Measurements from ENCODE around the gene POPDC2. TPM values are rescaled to one million over a fixed set of nuclear protein-coding genes. Genes with fewer than 3 reads are reported as not detected.
"Not testable (repeated sequence)": the region's sequence is repeated elsewhere in the genome, so short reads cannot be mapped to it uniquely, and the experiment has no call there.

Gene POPDC2
- total RNA-seq, 6 experiments from 2014 or later, result 0.14 to 0.98 (median 0.70) TPM; not detected in 2

DNA sequence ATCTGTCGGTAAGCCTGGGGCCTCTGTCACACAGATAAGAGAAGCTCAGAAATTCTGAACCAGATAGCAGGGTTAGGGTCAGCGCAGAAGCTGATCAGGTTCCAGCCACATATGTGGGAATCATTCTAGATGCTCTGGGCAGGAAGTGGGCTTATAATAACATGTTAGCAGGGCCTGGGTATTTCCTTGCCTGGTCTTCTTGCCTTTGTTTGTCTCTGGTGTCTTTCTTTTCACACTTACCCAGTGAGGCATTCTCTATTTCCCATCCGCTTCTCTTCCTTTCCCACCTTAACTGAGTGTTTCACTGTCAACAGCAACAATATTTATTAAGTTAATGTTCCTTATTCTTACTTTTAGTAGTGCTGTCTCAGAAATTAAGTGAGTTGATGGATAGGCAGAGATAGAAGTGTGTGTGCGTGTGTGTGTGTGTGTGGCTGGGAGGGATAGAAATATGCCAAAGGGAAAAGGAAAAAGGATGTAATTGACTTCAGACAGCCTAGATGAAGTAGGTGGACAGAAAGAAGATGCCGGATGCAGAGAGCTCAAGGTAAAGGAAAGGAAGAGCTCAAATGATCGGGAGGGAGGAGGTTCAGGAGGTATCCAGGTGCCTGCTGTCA is 60.7 kb downstream of the POPDC2 start:
- H3K4me3 Mint-ChIP-seq, result no peak overlapping the region
- no peaks in the 10 kb centered on the region for H3K36me3 Mint-ChIP-seq (ENCODE audit: low read depth)
- peaks cover 12% of the 10 kb centered on the region for H3K27me3 Mint-ChIP-seq (ENCODE audit: insufficient read depth)
- TF ChIP-seq, protein P1, sequence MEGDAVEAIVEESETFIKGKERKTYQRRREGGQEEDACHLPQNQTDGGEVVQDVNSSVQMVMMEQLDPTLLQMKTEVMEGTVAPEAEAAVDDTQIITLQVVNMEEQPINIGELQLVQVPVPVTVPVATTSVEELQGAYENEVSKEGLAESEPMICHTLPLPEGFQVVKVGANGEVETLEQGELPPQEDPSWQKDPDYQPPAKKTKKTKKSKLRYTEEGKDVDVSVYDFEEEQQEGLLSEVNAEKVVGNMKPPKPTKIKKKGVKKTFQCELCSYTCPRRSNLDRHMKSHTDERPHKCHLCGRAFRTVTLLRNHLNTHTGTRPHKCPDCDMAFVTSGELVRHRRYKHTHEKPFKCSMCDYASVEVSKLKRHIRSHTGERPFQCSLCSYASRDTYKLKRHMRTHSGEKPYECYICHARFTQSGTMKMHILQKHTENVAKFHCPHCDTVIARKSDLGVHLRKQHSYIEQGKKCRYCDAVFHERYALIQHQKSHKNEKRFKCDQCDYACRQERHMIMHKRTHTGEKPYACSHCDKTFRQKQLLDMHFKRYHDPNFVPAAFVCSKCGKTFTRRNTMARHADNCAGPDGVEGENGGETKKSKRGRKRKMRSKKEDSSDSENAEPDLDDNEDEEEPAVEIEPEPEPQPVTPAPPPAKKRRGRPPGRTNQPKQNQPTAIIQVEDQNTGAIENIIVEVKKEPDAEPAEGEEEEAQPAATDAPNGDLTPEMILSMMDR (IDR thresholded peaks at IDR 0.05), result no peak
- peaks cover 9% of the 10 kb centered on the region for H3K4me1 Mint-ChIP-seq (ENCODE audit: low read depth)
- no peak for DNase-seq
- H3K27ac Mint-ChIP-seq, result no peak overlapping the region
- H3K9me3 Mint-ChIP-seq, result no peaks in the 10 kb centered on the region

GRCh38 chr3:119598410-119599098 is 61.8 kb downstream of the POPDC2 start:
- no peak overlapping the region for H3K27ac Mint-ChIP-seq
- no peak overlapping the region for H3K4me3 Mint-ChIP-seq
- peaks cover 14% of the 10 kb centered on the region for H3K4me1 Mint-ChIP-seq (ENCODE audit: low read depth)
- no peaks in the 10 kb centered on the region for H3K36me3 Mint-ChIP-seq (ENCODE audit: low read depth)
- peaks cover 12% of the 10 kb centered on the region for H3K27me3 Mint-ChIP-seq (ENCODE audit: insufficient read depth)
- no peaks in the 10 kb centered on the region for H3K9me3 Mint-ChIP-seq
- TF ChIP-seq, protein P1 (IDR thresholded peaks at IDR 0.05), result no peak
- no peak for DNase-seq

DNA sequence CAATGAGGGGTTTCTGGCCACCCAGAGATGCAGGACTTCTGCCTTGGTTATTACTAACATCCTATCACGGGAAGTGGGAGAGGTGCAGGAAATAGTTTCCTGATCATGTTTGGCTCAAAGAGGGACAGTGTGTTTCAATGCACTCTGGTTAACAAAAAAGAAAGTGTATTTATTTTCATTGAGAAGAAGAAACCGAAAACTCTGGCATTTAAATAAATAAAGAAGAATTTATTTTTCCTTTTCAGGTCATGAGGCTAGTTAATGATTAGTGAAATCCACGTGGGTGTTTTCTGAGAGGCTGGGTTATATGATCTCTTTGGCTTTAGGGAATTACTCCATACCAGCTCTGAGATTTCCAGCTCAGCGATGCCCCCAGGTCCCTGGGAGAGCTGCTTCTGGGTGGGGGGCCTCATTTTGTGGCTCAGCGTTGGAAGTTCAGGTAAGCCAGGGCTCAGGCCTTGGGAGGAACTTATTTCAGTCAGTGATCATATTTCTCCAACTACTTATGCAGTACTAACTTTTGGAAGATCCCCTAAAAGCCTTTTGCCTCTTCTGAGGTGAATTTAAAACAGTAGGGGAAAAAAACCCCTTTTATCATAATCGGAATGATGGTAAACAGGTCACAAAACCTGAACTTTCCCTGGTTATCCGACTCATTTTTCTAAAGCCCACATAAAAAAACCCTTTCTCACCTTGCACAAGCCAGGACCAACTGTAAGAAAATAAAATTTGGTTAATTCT is 62.7 kb downstream of the POPDC2 start, which contains the start of gene PLA1A:
Gene PLA1A (plus strand): TSS at position 338 of the 741 bp plus-strand sequence. CDS start 29 bp downstream, at position 367.
- Mint-ChIP-seq H3K4me1 (ENCODE audit: low read depth) (peaks cover 14% of the 10 kb centered on the region), H3K27ac (no peak within 1 kb of the TSS), H3K9me3 (no peaks in the 10 kb centered on the region), H3K36me3 (ENCODE audit: low read depth) (no peaks in the 10 kb centered on the region), H3K4me3 (no peak within 1 kb of the TSS), H3K27me3 (ENCODE audit: insufficient read depth) (peaks cover 6% of the 10 kb centered on the region)
- TF ChIP-seq, protein P1 (IDR thresholded peaks at IDR 0.05), result no peak
- no peak for DNase-seq

GRCh38 chr3:119596398-119596797 is 64.0 kb downstream of the POPDC2 start:
- Mint-ChIP-seq H3K4me3 (no peak overlapping the region), H3K9me3 (no peaks in the 10 kb centered on the region), H3K36me3 (ENCODE audit: low read depth) (no peaks in the 10 kb centered on the region), H3K27me3 (ENCODE audit: insufficient read depth) (peaks cover 14% of the 10 kb centered on the region), H3K27ac (no peak overlapping the region), H3K4me1 (ENCODE audit: low read depth) (peaks cover 14% of the 10 kb centered on the region)
- DNase-seq, result no peak
- TF ChIP-seq, protein P1 (IDR thresholded peaks at IDR 0.05), result no peak

GRCh38 chr3:119595639-119596334 is 64.6 kb downstream of the POPDC2 start:
- DNase-seq, result no peak
- H3K36me3 Mint-ChIP-seq (ENCODE audit: low read depth), result no peaks in the 10 kb centered on the region; the same call in 1 of the 2 replicates
- no peak overlapping the region; the same call in 1 of the 2 replicates for H3K4me3 Mint-ChIP-seq
- H3K27ac Mint-ChIP-seq, result no peak overlapping the region
- no peaks in the 10 kb centered on the region for H3K9me3 Mint-ChIP-seq
- TF ChIP-seq, protein P1 (IDR thresholded peaks at IDR 0.05), result no peak
- peaks cover 12% of the 10 kb centered on the region for H3K27me3 Mint-ChIP-seq (ENCODE audit: insufficient read depth)
- H3K4me1 Mint-ChIP-seq (ENCODE audit: low read depth), result peaks cover 14% of the 10 kb centered on the region

- not testable (repeated sequence) for H3K27ac Mint-ChIP-seq, H3K4me3 Mint-ChIP-seq
- H3K27me3 Mint-ChIP-seq (ENCODE audit: insufficient read depth), result peaks cover 15% of the 10 kb centered on the region
Measured at GRCh38 chr3:119594929-119595328, 65.5 kb downstream of the POPDC2 start.

More at GRCh38 chr3:119594929-119595328, 65.5 kb downstream of the POPDC2 start:
- peaks cover 14% of the 10 kb centered on the region for H3K4me1 Mint-ChIP-seq (ENCODE audit: low read depth)
- DNase-seq; H3K9me3 Mint-ChIP-seq; H3K36me3 Mint-ChIP-seq (ENCODE audit: low read depth): not testable (repeated sequence)

Data from HFFc6 (cell line).